SK-N-SH treated with all-trans-retinoic acid at 6 μM for 48 hours (cell line): ENCODE measurements around the gene UBE2R2.

Source experiments
- ARNTL ChIP-seq: fragments of 450-650 bp; formaldehyde crosslinking; IDR thresholded peaks from 2 replicates; pipeline ENCODE4 v1.5.0; 2020; ENCODE audit warnings: low read depth, mild to moderate bottlenecking, moderate library complexity, borderline replicate concordance
- TCF4 ChIP-seq: fragments of 250-450 bp; sonication (Bioruptor Pico); IDR thresholded peaks from 2 replicates; pipeline ENCODE4 v1.8.0; 2021; ENCODE audit warnings: mild to moderate bottlenecking, moderate library complexity, borderline replicate concordance
- TOX ChIP-seq: fragments of 250-450 bp; sonication (Bioruptor Pico); IDR thresholded peaks from 2 replicates; pipeline ENCODE4 v1.8.0; 2021; ENCODE audit warnings: mild to moderate bottlenecking, moderate library complexity, borderline replicate concordance
- ZFP30 ChIP-seq: fragments of 450-650 bp; formaldehyde crosslinking; IDR thresholded peaks from 2 replicates; pipeline ENCODE4 v1.5.0; 2022; ENCODE audit warnings: mild to moderate bottlenecking, moderate library complexity

- TF ChIP-seq TCF4 (CRISPR knock-in tag) = no peak
- TF ChIP-seq TOX (CRISPR knock-in tag) = no peak
- no peak for TF ChIP-seq ZFP30 (CRISPR knock-in tag)
- TF ChIP-seq ARNTL (CRISPR knock-in tag) = no peak
These were observed 50.9 kb downstream of the UBE2R2 start for GRCh38 chr9:33867747-33868439.
